Bronchus fibroblast of lung (primary cell): ENCODE measurements around the gene TBXA2R. TPM values are rescaled to one million over a fixed set of nuclear protein-coding genes. Genes with fewer than 3 reads are reported as not detected.

Experiments used
- total RNA-seq: library from RNA; depleted of rRNA; stranded (reverse); fragments of >200 nt; gene quantifications from 2 replicates; pipeline ENCODE4 v1.2.3, GENCODE V29; 2015

The TBXA2R gene
- 1.8 and 3.4 TPM in 2 replicates for total RNA-seq

GRCh38 chr19:3606690-3607289 lies at the start of gene TBXA2R:
TSS of gene TBXA2R (minus strand) at chr19:3606875. CDS start at chr19:3600634, 6,241 bp downstream.

GRCh38 chr19:3626473-3627350 lies 20.0 kb upstream of the TBXA2R start, which contains the start of gene CACTIN:
TSS of gene CACTIN (minus strand) at chr19:3626790. CDS start at chr19:3626762, 28 bp downstream.

GRCh38 chr19:3585301-3586126 lies 21.2 kb downstream of the TBXA2R start, which contains the start of gene GIPC3:
TSS of gene GIPC3 (plus strand) at chr19:3585478. CDS start at chr19:3585598, 120 bp downstream.

DNA sequence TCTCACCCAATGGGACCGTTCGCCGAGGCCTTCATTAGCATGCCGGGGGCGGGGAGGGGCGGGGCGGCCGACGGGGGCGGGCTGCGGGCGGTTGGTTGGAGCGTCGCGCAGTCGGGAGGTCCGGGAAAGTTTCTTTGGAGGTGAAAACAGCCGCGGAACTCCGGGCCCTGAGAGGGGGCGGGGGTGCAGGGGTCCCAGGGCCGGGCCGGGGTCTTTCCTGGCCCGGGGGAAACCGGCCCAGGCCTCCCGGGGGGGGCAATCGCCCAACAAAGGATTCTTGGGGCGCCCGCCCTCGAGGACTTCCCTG lies 33.9 kb downstream of the TBXA2R start, which contains the start of gene HMG20B:
Gene HMG20B, plus strand, starts transcription at position 90 of the 307 bp plus-strand sequence. CDS start 366 bp downstream, outside the sequence.

GRCh38 chr19:3557461-3558248 lies 49.0 kb downstream of the TBXA2R start, which contains the start of gene MFSD12:
TSS of gene MFSD12 (minus strand) at chr19:3557586. CDS start at chr19:3557403, 183 bp downstream.

Other genes with a start within 250 kb of the TBXA2R start
- gene NFIC, start 240.3 kb downstream of the TBXA2R start, total RNA-seq: 36.7 and 41.2 TPM in 2 replicates
- not detected in 2 replicates for gene SMIM24, start 126.3 kb downstream of the TBXA2R start, total RNA-seq
- gene SMIM44, start 123.4 kb downstream of the TBXA2R start, total RNA-seq: not detected in 2 replicates
- gene DOHH, start 106.2 kb downstream of the TBXA2R start, total RNA-seq: 12.2 and 14.1 TPM in 2 replicates
- gene FZR1, start 100.6 kb downstream of the TBXA2R start, total RNA-seq: 40.4 and 44.7 TPM in 2 replicates
- not detected in 2 replicates for gene TEKTIP1, start 67.7 kb downstream of the TBXA2R start, total RNA-seq
- 70.3 and 77.4 TPM in 2 replicates for gene MFSD12, start 49.3 kb downstream of the TBXA2R start, total RNA-seq
- gene HMG20B, start 33.9 kb downstream of the TBXA2R start, total RNA-seq: 169 and 170 TPM in 2 replicates
- gene GIPC3, start 21.4 kb downstream of the TBXA2R start, total RNA-seq: 0.15 and 0.17 TPM in 2 replicates
- gene CACTIN, start 19.9 kb upstream of the TBXA2R start, total RNA-seq: 36.3 and 38.5 TPM in 2 replicates
- 18.8 and 21.1 TPM in 2 replicates for gene PIP5K1C, start 93.6 kb upstream of the TBXA2R start, total RNA-seq
- not detected in 2 replicates for gene TJP3, start 101.5 kb upstream of the TBXA2R start, total RNA-seq
- 19.2 and 19.8 TPM in 2 replicates for gene APBA3, start 154.8 kb upstream of the TBXA2R start, total RNA-seq
- 92.8 and 93.9 TPM in 2 replicates for gene MRPL54, start 155.8 kb upstream of the TBXA2R start, total RNA-seq
- not detected in 2 replicates for gene RAX2, start 165.4 kb upstream of the TBXA2R start, total RNA-seq
- not detected in 2 replicates for gene MATK, start 179.5 kb upstream of the TBXA2R start, total RNA-seq